ENCODE results near the gene GRIP2.

GRIP2 gene

GRCh38 chr3:14481646-14482036 lies 58.5 kb downstream of the GRIP2 start:
- no peak for DNase-seq

GRCh38 chr3:14481018-14481645 lies 59.0 kb downstream of the GRIP2 start:
- DNase-seq = no peak

GRCh38 chr3:14480207-14481017 lies 59.7 kb downstream of the GRIP2 start:
- no peak for DNase-seq

DNA sequence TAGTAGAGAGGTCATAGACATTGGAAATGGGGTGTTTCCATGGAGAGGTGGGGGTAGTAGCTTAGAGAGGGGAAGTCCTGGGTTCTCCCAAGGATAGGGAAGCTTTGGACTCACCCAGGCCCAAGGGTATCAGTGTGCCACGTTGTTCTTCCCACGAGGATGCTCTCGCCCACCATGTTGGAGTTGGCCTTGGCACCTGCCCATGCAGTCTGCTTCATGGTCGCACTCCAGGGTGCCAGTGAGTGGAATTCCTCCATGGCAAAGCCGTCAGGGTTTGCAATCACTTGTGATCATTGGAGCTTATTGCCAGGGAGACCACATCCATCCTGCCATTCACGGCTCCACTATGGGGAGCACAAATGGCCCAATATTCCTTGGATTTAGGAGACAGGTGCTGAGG lies 60.6 kb downstream of the GRIP2 start:
- no peak for DNase-seq

DNA sequence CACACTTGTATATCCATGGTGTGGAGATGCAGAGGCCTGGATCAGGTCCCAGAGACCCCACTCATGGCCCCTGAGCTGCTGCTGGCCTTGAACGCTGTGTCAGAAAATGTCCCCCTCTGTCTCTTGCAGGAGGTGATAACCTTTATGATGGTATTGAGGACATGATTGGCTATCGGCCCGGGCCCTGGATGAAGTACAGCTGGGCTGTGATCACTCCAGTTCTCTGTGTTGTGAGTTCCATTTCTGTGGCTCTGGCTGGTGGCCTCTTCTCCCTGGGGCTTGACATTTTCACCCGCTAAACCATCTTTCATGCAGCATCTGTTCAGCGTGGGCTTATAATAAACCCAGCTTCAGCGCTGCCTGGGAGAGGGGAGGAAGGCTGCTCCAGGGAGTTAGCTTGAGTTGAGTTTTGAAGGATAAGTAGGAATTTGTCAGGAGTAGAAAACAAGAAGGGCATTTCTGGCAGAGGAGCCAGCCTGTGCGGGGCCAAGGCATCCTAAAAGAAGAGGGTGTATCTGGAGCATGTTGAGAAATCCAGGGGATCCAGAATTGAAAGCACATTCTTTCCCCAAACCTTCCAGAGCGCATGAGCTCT lies 61.1 kb downstream of the GRIP2 start:
- no peak for DNase-seq

DNA sequence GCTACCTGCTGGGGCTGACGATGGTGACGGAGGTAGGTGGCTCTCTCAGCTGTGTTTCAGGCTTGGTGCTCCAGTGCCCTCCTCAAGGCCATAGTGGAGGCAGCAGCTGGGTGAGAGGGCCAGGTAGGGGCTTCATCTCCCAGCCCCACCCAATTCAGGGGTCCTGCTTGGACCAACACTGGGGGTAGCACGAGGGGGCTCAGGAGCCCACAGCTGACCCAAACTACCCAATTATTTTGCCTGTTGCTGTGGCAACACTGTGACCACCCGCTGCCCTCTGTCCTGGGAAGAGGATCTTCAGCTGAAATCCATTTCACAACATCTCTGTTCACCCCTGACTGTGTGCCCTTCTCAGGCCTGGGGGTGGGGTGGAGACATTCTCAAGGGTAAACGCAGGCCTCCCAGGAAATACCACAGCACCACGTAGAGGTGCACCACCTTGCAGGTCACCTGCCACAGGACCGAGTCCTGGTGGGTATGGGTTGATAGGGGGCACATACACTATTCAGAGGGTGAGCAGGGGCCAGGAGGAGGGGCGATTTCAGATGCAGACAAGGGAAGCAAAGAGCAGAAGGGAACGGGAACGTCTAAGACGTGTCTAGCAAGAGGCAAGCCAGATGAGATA lies 62.7 kb downstream of the GRIP2 start:
- no peak for DNase-seq

DNA sequence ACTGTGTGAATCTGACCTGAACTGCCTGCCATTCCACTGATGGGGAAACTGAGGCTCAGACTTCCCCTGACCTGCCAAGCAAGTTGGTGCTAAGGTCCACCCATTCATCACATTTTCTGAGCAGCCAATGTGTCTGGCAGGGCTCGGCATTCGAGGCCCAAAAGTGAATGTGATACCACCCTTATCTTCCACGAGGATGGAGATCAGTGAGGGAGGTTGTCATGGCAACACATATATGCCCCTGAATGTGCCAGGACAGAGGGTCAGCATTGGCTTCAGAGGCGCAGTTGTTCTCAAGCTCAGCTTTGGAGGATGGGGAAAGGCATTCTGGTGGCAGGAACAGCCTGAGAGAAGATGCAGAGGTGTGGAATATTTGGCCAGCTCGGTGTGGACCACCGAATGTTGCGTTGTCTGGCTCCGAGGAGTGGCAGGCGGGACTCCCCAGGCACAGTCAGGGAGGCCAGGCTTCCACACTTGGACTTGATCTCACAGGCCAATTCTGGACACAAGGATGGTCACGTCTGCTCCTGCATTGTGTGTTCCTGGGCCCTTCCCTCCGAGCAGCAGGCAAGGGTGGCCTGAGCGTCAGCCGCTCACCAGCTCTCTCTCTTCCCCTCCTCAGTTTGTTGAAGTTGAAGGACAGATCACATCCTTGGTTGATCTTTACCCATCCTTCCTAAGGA lies 63.4 kb downstream of the GRIP2 start:
- DNase-seq = no peak

- DNase-seq = no peak
Observed at GRCh38 chr3:14475621-14476020, 64.5 kb downstream of the GRIP2 start.

DNA sequence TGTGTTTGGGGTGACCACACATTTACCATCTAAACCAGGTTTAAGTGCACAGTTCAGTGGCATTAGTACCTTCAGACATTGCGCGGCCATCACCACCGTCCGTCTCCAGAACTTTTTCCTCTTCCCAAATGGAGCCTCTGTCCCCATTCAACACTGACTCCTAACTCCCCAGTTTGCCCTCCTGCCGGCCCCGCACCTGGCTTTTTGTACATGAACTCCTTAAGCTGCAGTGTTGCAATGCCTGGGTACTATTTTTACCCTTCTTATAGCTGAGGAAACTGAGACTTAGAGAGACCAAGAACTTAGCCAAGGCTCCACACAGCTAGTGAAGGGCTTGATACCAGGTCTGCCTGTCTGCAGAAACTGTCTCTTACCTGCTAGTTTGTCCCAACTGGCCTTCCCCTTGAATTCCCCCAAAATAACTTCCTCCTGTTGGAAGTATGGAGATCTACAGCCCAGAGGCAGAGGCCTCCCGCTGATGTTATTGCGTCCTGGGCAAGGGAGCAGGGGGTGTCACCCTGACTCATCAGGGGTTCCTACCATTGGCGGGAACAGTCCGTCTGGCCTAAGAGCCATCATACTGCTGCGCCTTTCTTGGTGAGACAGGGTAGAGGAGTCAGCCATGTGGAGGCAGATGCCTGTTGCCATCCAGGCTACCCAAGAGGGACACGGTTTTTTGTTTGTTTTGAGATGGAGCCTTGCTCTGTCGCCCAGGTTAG lies 65.6 kb downstream of the GRIP2 start:
- no peak for DNase-seq

DNA sequence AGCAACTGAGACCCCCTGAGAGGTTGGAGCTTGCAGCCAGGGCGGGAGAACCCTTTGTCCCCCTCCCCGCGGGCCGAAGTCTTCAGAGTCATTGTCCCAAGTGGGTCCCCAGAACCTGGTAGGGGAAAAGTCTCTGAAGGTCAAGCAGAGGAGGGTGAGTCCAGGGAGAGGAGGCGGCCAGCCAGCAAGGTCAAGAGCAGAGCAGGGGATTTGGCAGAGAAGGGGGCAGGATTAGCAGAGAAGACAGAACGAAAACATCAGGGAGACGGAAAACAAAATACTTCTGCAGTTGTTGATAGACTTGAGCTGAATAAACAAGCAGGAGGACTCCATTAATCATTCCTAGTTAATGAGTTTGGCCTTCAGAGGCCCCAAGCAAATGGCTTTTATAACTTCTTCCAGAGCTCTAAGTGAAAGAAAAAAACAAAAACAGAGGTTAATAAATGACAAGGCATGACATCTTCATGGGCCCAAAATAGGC lies 66.7 kb downstream of the GRIP2 start:
- DNase-seq = no peak

- no peak for DNase-seq
Observed at GRCh38 chr3:14472471-14473351, 67.4 kb downstream of the GRIP2 start.

GRCh38 chr3:14471690-14472089 lies 68.5 kb downstream of the GRIP2 start:
- DNase-seq = no peak

GRCh38 chr3:14471016-14471415 lies 69.1 kb downstream of the GRIP2 start:
- no peak for DNase-seq

DNA sequence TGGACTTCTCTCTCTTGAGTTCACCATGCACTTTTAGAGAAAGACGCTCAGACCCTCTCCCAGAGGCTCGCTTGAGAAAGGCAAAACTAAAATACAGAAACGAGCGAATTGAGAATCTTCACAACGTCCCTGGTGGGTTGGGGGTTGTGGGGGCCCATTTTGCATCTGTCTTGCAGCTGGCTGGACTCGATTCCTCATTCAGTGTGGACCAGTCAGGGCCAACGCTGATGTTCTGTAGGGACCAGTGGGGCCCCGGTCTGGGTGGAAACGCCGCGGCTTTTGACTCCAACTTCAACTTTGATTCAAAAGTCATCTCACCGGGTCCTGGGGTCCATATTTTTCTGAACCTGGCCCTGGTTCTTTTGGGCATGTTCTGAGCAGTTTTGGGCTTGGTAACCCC lies 69.7 kb downstream of the GRIP2 start:
- DNase-seq = no peak

- DNase-seq = no peak
Observed at GRCh38 chr3:14468621-14468981, 71.5 kb downstream of the GRIP2 start.

DNA sequence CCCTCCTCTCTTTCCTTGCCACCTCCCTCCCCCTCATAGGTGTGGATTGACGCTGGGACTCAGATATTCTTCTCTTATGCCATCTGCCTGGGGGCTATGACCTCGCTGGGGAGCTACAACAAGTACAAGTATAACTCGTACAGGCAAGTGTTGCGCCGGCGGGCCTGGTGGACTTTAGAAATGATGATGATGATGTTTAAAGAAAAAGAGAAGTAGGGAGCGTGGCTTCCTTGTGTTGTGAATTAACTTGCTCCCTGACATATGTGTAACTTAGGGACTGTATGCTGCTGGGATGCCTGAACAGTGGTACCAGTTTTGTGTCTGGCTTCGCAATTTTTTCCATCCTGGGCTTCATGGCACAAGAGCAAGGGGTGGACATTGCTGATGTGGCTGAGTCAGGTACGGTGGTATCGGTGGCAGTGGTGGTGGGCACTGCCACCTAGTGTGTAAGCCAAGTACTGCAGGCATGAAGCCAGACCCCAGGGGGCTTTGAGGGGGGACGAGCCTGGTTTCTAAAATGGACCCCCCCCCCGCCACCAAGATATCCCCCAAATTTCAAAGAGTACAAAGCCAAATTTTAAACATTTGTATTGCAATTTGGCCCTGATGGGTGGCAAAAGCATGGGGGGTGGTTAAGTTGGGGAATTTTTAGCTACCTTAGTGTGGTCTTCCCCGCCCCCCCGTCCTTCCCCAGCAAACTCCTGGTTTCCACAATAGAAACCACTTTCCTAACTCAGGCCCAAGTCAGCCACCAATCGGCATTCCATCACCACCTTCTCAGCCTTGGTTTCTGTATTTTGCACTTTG lies 72.1 kb downstream of the GRIP2 start:
- DNase-seq = peak; percentile 26

GRCh38 chr3:14466179-14466903 lies 73.8 kb downstream of the GRIP2 start:
- DNase-seq = no peak

GRCh38 chr3:14465425-14465824 lies 74.7 kb downstream of the GRIP2 start:
- no peak for DNase-seq

GRCh38 chr3:14464521-14464920 lies 75.6 kb downstream of the GRIP2 start:
- no peak for DNase-seq

- DNase-seq = no peak
Observed at GRCh38 chr3:14464141-14464465, 76.0 kb downstream of the GRIP2 start.
